Daoy (cell line): ENCODE results near the gene NT5DC4. TPM values are rescaled to one million over a fixed set of nuclear protein-coding genes. Genes with fewer than 3 reads are reported as not detected.

Experiments
- DNase-seq: peaks from one replicate; pipeline ENCODE4 v3.0.0-alpha.2; 2015; ENCODE audit warnings: low read depth
- total RNA-seq: library from RNA; depleted of rRNA; stranded (reverse); fragments of >200 nt; shearing (Covaris generic); gene quantifications from 2 replicates; pipeline ENCODE4 v1.2.3, GENCODE V29; 2014

NT5DC4 gene
- total RNA-seq, 1 experiment from 2014 or later, result not detected

DNA sequence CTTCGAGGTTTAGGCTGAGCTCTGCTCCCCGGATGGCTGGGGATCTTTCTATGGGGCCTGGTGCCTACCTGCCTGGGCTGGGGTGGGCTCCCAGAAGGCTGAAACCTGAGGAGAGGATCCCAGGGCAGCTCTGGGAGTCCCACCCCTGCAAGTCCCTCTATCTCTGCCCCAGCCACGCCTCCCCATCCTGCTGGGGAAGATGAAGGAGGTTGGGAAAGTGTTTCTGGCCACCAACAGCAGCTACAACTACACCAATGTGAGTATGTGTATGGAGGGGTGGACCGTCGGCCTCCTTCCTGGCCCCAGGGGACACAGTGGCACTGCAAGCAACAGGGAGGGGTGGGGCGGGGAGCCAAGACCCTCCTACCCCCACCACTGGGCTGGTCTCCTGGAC is 2.7 kb downstream of the NT5DC4 start:
- no peak for DNase-seq

DNA sequence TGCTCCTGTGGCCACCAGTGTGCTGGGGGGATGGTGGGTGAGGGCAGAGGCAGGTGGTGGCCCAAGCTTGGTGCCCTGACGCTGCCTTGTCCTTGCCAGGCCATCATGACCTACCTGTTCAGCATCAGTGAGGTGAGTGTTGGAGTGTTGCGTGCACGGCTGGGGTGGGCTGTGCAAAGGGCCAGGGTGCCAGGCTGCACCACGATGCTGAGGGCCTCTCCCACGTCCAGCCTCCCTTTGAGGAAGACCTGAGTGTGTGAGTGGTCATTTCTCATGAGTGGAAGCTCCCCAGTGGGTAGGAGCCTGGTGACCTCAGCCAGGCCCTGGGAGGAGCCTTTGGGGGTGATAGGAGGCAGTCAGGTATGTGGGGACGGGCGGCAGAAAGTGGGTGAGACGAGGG is 3.2 kb downstream of the NT5DC4 start:
- DNase-seq, result no peak

DNA sequence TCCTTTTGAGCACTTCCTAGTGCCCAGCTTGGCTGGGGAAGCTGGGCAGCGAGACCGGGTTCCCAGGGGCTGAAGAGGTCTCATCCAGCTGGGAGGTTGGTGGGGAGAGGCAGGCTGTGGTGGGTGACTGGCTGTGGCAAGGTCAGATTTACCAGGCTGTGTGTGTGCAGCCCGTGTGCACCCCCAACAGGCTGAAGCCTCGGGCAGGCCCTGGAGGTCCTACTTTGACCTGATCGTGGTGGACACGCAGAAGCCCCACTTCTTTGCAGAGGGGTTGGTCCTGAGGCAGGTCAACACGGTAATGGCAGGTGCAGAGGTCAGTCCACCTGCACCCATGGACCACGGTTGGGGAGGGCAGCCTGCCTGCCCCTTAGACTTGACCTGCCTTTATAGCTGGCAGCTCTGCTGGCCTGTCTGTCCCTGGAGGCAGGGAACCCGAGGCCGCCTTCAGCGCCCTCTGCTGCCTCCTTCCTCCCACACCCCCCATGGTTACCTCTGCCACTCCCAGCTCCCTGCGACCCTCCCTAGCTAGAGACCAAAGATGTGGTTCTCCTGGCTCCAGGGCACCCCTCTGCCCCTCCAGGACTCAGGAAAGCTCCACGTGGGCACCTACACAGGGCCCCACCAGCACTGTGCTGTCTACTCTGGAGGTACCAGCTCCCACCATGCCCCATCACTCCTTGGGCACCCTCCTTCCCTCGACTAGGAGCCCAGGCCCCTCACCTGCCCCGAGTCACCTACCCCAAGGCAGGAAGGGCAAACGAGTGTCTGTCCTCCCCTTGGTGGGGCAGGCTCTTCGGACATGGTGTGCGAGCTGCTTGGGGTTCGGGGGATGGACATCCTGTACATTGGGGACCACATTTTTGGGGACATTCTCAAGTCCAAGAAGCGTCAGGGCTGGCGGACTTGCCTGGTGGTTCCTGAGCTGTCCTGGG is 4.0 kb downstream of the NT5DC4 start:
- DNase-seq, result peak; percentile 50

DNA sequence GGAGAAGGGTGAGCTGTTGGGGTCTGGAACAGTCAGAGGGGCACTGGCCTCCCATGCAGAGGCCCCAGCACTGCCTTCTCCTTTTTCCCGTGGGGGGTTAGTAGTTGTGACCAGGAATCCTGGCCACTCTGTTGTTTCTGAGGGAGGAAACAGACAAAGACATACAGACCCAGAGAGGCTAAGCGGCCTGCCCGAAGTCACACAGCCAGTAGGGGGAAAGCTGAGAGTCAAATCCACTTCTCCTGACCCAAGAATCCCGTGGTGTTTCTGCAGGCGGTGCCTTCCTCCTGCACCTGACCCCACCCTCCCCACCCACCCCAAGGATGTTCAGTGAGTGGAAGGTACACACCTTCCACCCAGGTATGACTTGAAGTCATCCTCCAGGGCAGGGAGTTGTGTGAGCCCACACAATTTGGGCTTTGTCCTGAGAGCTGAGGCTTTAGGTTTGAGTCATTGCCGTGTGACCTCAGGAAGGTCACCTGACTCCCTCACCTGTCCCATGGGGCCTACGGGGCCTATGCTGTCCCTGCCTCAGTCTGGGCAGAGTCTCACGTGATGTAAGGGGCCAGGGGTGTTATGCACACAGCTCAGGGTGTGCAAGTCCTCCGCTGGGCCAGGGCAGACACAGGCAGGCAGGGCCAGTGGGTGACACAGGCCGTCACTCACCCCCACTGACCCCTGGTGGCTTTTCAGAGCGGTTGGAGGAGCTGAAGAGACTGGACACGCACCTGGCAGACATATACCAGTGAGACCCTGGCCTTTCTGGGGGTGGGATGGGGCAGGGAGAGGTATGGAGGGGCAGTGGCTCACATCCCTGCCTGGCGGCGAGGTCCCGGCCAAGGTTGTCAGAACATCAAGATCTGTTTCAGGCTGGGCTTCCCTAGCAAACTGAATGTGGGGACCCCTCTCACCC is 5.0 kb downstream of the NT5DC4 start:
- DNase-seq, result no peak

DNA sequence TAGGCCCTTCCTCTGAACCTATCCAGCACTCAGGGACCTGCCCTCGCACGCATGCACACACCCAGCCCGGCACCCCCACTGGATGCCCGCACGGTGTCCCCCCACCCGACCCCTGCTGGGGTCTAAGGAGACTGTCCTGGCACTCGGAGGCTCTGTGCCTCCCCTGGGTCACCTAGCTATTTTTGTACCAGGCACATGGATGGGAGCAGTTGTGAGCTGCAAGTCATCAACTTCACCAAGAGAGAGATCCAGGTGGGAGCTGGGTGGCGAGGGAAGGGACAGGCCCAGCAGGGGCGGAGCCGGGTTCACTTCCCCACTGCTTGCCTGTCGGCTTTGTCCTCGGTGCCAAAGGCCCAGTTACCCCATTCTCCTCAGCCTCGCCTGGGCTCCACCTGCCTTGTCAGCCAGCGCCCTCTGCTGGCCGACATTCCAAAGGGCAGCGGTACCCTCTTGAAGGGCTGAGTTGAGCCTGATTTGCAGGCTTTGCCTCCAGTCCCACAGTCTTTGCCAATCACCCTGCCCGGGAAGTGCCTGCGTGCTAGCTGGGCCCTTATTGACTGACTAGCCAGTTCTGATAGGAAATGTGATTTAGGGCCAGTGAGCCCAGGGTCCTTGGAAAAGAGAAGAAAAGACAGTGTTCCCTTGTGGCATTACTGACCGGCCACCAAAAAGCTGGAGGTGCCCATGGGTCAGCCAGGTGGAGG is 5.8 kb downstream of the NT5DC4 start:
- DNase-seq, result peak; percentile 93

DNA sequence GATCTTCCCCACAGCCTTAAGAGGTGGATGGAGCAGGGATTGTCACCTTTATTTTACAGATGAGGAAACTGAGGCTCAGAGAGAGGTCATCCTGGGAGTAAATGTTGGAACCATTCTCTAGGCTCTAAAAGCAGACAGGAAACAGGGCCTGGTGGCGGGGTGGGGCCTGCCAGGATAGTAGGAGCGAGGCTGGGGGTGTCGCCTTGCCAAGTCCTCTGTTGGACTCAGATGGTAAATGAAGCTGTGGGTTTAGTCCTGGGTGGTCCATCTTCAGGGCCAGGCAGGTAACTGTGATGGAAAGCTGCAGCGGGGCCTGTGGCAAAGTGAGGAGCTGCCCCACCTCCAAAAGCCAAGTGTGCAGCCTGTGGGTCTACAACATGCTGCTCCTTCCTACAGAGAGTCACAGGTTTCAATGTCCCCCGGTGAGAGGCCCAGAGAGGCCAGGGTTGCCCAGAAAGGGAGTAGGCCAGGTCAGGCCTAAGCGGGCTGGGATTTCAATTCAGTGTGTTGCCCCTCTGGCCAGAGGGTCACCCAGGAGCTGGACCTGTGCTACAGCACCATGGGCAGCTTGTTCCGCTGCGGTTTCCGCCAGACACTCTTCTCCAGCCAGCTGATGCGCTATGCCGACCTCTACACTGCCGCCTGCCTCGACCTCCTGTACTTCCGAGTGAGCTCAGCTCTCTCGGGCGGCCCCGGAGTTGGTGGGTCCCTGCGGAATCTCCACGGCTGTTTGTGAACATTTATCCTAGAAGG is 6.6 kb downstream of the NT5DC4 start:
- no peak for DNase-seq

DNA sequence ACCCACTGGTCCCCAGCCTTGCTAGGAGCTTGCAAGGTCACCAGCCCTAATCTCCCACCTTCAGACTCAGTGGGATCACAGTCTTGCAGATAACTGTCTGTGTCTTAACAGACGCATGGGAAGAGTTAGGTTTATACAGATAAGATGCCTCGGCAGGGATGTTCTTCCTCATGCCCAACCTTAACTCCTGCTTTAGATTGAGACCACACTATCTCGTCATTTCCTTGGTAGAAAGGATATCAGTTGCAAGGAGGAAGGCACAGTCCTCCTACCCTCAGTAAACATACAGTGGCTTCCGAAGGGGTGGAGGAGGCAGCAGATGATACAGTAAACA is 7.2 kb downstream of the NT5DC4 start:
- DNase-seq, result no peak

DNA sequence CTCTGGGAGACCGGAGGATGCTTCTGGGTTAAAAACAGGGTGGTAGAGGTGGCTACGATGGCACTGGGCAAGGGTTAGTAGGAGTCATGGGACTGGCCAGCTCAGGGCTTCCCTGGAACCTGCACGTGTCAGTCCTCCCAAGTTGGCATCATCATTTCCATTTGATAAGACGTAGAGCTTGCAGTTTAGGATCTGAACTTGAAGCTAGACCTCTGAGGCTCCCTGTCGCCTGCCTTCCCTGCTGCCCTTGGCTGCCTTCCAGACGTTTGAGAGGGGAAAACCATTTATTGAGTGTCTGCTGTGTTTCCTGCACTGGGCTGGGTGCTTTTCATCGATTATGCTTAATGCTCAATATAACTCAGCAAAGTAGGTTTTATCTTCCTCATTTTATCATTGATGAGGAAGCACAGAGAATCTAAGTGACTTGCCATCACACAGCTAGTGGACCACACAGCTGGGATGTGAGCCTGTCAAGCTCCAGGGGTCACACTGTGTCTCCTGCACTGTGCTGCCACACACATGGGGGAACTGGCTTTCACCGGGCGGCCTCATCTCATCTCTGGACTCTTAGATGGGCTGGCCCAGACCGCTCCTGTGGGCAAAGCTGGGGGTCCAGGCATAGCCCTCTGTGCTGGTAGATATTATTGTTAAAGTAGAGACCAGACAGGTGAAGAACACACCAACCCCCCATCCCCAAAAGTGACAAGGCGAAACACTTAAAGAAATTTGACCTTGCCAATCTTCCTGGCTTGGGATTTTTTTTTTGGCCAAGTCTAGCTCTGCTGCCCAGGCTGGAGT is 7.8 kb downstream of the NT5DC4 start:
- DNase-seq, result peak; percentile 23

DNA sequence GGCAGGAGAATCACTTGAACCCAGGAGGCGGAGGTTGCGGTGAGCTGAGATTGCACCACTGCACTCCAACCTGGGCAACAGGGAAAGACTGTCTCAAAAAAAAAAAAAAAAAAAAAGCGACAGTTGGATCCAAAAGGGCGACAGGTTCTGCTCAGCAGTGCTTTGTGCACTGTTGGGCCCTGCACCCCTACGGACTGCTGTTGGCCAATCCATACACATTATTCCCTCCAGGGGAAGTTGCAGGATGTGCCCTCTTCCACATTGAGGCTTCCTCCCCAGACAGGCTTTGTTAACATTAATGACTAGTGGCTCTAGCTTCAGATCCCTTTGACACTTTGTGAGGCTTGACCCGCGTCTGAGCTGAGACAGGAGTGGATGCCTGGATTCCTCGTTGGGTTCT is 9.4 kb downstream of the NT5DC4 start:
- no peak for DNase-seq

DNA sequence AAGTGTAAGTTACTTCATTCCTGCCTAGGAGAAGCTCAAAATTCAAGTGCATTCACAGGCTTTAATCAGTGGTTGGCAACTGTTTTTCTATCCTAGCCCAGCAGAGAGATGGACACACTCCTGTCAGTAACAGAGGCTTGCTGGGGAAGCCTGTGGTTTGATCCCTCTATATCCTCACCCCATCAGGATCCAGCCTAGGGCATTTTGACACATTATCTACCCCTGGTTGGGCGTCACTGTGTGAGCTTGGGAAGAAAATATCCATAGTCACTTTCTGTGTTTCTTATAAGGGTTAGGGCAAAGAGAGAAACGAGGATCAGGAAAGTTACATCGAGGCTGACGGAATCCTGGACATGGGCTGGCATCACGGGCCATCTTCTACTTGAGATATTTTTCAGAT is 10.0 kb downstream of the NT5DC4 start:
- no peak for DNase-seq

DNA sequence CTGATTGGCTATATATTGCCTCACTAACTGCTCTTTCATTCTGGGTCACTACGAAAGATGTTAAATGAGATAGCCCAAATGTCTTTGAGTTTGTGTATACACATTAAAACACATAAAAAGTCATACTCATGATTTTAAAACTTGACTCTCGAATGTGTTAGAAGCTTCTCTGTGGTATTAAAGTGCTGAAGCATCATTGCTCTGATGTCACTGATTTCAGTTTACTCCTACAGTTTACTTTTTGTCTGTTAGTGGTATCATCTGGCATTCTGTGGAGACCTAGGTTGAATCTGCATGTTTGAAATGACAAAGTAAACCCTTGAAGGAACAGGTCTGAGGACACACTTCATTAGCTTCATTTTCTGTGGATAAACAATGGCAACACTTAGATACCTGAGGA is 10.7 kb downstream of the NT5DC4 start:
- no peak for DNase-seq

DNA sequence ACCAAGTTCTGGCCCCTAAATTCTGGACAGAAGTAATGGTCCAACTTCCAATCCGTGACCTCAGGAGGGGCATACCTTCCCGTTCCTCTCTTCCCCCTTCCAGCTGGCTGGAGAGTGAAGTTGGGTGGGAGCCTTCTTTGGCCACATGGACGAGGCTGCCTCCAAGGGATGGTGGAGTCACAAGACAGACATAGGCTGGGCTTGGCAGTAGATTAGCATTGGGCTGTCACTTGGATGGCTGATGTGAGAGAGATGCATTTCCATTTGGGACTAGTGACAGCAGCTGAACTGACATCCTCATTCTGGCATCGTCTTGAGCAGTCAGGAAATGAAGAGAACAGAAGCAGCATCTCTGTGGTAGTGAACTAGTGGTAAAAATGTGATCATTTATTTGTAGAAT is 12.6 kb downstream of the NT5DC4 start:
- no peak for DNase-seq

DNA sequence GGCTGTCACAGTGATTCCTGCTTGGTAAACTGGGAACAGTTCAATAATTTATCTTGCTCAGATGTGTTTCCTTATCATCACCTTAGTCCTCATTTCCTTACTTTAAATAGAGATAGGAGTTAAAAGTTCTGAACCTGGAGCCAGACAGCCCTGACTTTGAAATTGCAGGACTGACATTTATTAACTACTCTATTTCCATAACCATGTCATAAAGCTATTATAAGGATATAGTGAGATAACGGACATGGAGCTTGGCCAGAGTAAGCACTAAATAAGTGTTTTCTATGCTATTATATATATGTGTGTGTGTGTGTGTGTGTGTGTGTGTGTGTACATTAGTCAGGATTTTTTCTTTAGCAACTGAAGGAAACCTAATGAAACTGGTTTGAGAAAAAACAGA is 13.1 kb downstream of the NT5DC4 start:
- DNase-seq, result no peak

DNA sequence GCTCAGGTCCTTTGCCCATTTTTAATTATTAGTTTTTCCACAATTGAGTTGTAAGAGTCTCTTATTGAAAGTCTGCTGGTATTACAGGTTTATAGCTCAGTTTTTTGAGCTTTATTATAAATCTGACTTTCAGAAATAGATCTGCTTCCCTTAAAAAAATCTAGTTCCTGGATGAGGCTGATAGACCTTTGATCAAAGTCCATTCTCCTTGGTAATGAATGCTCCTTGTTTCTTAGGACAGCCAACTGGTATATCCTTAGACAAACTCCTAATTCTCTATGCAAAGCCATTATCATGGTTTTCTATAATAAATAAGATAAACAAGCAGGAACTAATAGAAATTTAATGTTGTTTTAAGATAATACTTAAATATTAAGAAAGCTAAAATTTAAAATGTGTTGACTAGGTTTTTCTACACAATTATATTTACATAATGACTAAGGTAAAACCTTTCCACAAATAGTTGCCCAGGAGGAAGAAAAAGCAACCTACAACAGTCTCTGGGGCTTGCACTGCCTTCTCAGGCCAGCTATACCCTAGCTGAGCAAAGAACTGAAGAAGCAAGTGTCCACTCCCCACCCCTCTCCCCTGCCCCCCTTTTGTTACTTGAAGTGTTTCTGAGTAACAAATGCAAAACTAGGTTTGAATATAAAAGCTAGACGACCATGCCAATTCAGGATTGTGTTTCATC is 16.9 kb downstream of the NT5DC4 start:
- DNase-seq, result no peak

DNA sequence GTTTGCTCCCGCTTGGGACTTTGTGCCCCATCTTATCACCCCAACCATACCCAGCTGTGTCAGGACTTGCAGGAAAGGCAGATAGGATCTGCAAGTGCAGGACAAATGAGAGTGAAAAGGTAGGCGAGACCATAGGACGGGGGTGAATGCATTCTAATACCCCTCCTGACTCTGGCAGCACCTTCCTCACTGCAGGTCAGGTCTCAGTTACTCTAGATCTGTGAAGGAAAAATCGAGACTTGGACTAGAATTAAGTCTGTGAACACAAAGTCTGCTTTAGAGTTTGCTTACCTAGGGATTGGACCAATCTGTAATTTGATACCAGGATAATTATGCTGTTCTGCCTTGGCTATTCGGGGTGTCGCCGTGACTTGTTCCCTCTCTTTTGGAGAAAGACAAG is 19.7 kb downstream of the NT5DC4 start:
- no peak for DNase-seq

DNA sequence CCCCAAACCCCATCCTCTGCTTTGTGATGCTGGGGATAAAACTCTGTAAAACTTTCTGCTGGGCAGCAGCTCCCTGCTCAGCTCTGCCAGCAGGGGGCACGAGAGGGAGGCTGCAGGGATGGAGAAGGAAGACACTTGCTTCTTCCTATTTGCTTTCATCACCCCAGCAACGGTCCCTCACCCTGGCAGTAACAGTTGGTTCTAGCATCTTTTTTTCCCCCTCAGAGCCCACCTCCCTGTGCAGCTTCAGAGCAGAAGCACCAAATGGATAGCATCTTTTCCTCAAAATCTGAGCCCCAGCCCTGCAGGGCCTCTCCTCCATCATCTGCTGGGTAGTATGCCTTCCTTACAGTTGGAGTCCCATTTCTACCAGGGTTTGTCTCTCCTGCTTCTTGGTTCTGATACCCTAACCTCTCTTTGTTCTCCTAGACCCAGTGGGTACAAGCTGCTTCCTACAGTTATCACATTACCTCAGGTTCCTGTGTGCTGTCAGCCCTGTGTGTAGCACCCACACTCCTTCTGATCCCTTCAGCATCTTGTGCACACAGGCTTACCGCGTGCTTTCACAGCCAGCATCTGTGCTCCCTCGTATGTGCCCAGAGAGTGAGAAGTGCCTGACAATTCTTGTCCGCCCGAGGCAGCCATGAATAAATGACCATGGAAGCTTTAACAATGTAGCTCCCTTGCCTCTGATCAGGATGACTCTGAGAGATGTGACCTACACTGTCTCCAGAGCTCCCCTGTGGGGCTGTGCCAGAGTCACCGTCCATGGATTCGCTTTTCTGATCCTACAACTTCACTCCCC is 29.1 kb downstream of the NT5DC4 start:
- DNase-seq, result peak; percentile 81

DNA sequence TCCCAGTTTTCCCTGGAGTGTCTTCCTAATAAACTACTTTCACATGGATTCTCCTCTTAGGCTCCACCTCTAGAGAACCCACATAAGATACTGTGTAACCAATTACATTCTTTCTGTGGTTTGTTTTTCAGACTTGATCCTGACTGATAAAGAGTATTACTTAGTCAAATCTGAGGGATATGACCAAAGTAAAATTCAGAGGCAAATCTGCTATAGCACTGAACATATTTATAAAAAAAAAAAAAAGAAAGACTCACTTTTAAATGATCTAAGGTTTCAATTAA is 29.7 kb downstream of the NT5DC4 start:
- DNase-seq, result no peak

DNA sequence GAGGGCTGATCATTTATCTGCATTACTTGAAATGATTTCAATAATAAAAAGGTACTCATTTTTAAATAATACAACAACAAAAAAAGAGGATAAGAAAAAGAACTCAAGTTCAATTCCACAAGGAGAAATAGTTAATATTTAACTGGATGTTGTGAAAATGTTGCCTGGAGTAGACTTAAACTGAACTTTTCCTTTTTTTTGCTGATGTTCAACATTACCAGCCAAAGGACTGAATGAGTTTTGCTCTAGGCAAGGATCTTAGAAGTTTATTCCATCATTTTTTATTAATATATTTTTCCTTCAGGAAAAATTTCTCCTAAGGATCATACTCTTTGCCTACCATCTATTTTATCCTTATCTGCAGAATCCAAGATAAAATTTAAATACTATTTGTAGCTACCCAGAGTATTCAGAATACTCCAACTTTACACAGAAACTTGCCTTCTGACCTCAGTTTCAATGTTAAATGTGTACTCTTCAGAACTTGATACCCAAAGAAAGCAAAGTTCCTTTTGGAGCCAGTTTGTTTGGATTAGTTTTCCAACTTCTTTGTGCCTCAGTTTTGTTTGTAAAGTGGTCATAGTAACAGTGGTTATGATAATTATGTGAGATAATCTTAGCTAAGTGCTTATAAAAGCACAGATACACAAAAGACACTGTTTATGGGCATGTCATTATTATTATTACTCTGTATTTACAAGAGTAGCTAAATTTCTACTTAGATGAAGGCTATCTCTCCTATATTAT is 30.8 kb downstream of the NT5DC4 start:
- no peak for DNase-seq

DNA sequence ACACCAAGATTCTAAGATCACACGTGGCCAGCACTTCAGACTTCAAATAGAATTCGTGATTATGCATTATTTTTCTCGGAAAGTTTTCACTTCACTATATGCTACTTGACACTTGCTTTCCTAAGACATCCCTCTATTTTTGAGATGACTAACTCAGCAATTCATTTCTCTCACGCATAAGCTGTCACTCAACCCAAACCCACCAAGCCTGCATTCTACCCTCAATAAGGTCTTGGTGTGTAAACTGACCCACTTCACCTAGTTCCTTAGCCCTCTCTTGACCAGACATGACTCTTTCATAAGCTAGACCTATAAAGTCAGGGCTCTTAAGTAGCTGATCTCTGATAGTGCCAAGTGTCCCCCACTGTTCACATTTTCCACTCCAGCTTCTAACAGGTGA is 31.8 kb downstream of the NT5DC4 start:
- no peak for DNase-seq
